Activated naive CD4-positive, alpha-beta T cell treated with anti-CD3 and anti-CD28 coated beads for 36 hours (primary cell): ENCODE results near the gene ST3GAL3. TPM values are rescaled to one million over a fixed set of nuclear protein-coding genes. Genes with fewer than 3 reads are reported as not detected.

Experiments used
- CTCF ChIA-PET: fragments of 350-600 bp; sonication (Branson Sonifier 250); formaldehyde crosslinking; loops from one replicate; lab custom pipeline; 2021; ENCODE audit warnings: antibody characterized with exemption; lab: Charles Lee
- DNase-seq: peaks from one replicate; pipeline ENCODE4 v3.0.0-alpha.2; 2020
- H3K27ac Mint-ChIP-seq: one replicate; pipeline ENCODE4 v1.8.0; 2021; ENCODE audit warnings: mild to moderate bottlenecking, mixed read lengths
- H3K27me3 Mint-ChIP-seq: one replicate; pipeline ENCODE4 v1.8.0; 2021; ENCODE audit warnings: low read depth, mixed read lengths
- H3K36me3 Mint-ChIP-seq: one replicate; pipeline ENCODE4 v1.8.0; 2021; ENCODE audit warnings: low read depth, mixed read lengths
- H3K4me1 Mint-ChIP-seq: one replicate; pipeline ENCODE4 v1.8.0; 2021; ENCODE audit warnings: low read depth, mixed read lengths
- H3K4me3 Mint-ChIP-seq: one replicate; pipeline ENCODE4 v1.8.0; 2021; ENCODE audit warnings: mild to moderate bottlenecking, moderate library complexity, mixed read lengths
- H3K9me3 Mint-ChIP-seq: one replicate; pipeline ENCODE4 v1.8.0; 2021; ENCODE audit warnings: mixed read lengths
- intact Hi-C: fragments of 100-400 bp; cut with micrococcal nuclease; formaldehyde crosslinking; loops from one replicate; pipeline ENCODE4 v1.15.1; 2023
- total RNA-seq, 2 experiments: library from RNA; stranded (reverse); gene quantifications; one replicate each; pipeline ENCODE4 v1.2.3, GENCODE V29; 2021

Gene ST3GAL3
- total RNA-seq, 2 experiments from 2014 or later = 14.2 to 17.8 TPM

- no peak for DNase-seq
Measured at GRCh38 chr1:43779805-43780403, 72.6 kb downstream of the ST3GAL3 start.

GRCh38 chr1:43781574-43781973, 74.2 kb downstream of the ST3GAL3 start:
- CTCF ChIA-PET = interaction anchor here (0.8 kb wide), 1 partner anchor 153 kb away, joined by 3 read pairs; no protein-coding TSS in a partner anchor
- no peak overlapping the region for H3K4me3 Mint-ChIP-seq
- no peak overlapping the region for H3K27ac Mint-ChIP-seq
- H3K4me1 Mint-ChIP-seq = peaks cover 16% of the 10 kb centered on the region
- no peaks in the 10 kb centered on the region for H3K27me3 Mint-ChIP-seq
- peaks cover 28% of the 10 kb centered on the region for H3K9me3 Mint-ChIP-seq
- H3K36me3 Mint-ChIP-seq = peaks cover 33% of the 10 kb centered on the region
- intact Hi-C loops = no loop called here
- DNase-seq = no peak

More at GRCh38 chr1:43779805-43780403, 72.6 kb downstream of the ST3GAL3 start:
- H3K4me1 Mint-ChIP-seq = peaks cover 16% of the 10 kb centered on the region
- intact Hi-C loops = no loop called here
- no peak overlapping the region for H3K4me3 Mint-ChIP-seq
- no peak overlapping the region for H3K27ac Mint-ChIP-seq
- H3K9me3 Mint-ChIP-seq = peaks cover 28% of the 10 kb centered on the region
- peaks cover 36% of the 10 kb centered on the region for H3K36me3 Mint-ChIP-seq
- no peaks in the 10 kb centered on the region for H3K27me3 Mint-ChIP-seq
- CTCF ChIA-PET = no interaction called here

- H3K27ac Mint-ChIP-seq = no peak overlapping the region
- CTCF ChIA-PET = interaction anchor here (0.6 to 2.5 kb wide), 5 partner anchors 14 to 265 kb away, joined by 3 to 7 read pairs (median 5); no protein-coding TSS in a partner anchor
- intact Hi-C loops = no loop called here
Measured at GRCh38 chr1:43783096-43783670, 75.8 kb downstream of the ST3GAL3 start.

GRCh38 chr1:43783671-43784205, 76.4 kb downstream of the ST3GAL3 start:
- no peak overlapping the region for H3K27ac Mint-ChIP-seq
- intact Hi-C loops = no loop called here
- H3K4me1 Mint-ChIP-seq = peaks cover 16% of the 10 kb centered on the region
- CTCF ChIA-PET = interaction anchor here (0.6 to 2.5 kb wide), 5 partner anchors 14 to 264 kb away, joined by 3 to 7 read pairs (median 5); no protein-coding TSS in a partner anchor
- H3K4me3 Mint-ChIP-seq = no peak overlapping the region
- peaks cover 18% of the 10 kb centered on the region for H3K9me3 Mint-ChIP-seq
- H3K27me3 Mint-ChIP-seq = no peaks in the 10 kb centered on the region
- no peak for DNase-seq
- H3K36me3 Mint-ChIP-seq = peaks cover 22% of the 10 kb centered on the region

More at GRCh38 chr1:43783096-43783670, 75.8 kb downstream of the ST3GAL3 start:
- H3K4me1 Mint-ChIP-seq = peaks cover 16% of the 10 kb centered on the region
- no peak overlapping the region for H3K4me3 Mint-ChIP-seq
- H3K27me3 Mint-ChIP-seq = no peaks in the 10 kb centered on the region
- no peak for DNase-seq
- H3K9me3 Mint-ChIP-seq = peaks cover 19% of the 10 kb centered on the region
- H3K36me3 Mint-ChIP-seq = peaks cover 23% of the 10 kb centered on the region

- Mint-ChIP-seq H3K4me1 (peaks cover 18% of the 10 kb centered on the region), H3K9me3 (no peaks in the 10 kb centered on the region), H3K27me3 (no peaks in the 10 kb centered on the region), H3K27ac (no peak overlapping the region), H3K36me3 (peaks cover 3% of the 10 kb centered on the region), H3K4me3 (no peak overlapping the region)
- CTCF ChIA-PET = no interaction called here
- intact Hi-C loops = no loop called here
- DNase-seq = no peak
Measured at GRCh38 chr1:43786201-43786958, 79.0 kb downstream of the ST3GAL3 start.

GRCh38 chr1:43786960-43787359, 79.6 kb downstream of the ST3GAL3 start:
- Mint-ChIP-seq H3K9me3 (no peaks in the 10 kb centered on the region), H3K27me3 (no peaks in the 10 kb centered on the region), H3K4me1 (peaks cover 18% of the 10 kb centered on the region), H3K36me3 (peaks cover under 1% of the 10 kb centered on the region), H3K4me3 (no peak overlapping the region), H3K27ac (no peak overlapping the region)
- CTCF ChIA-PET = interaction anchor here (1.4 kb wide), 1 partner anchor 148 kb away, joined by 4 read pairs; no protein-coding TSS in a partner anchor
- no peak for DNase-seq
- intact Hi-C loops = no loop called here

- no peaks in the 10 kb centered on the region for H3K27me3 Mint-ChIP-seq
- CTCF ChIA-PET = no interaction called here
- peak; percentile 41 for DNase-seq
- peaks cover 1% of the 10 kb centered on the region for H3K36me3 Mint-ChIP-seq
- H3K4me1 Mint-ChIP-seq = peaks cover 8% of the 10 kb centered on the region
- no peak overlapping the region for H3K4me3 Mint-ChIP-seq
- no peak overlapping the region for H3K27ac Mint-ChIP-seq
- no peaks in the 10 kb centered on the region for H3K9me3 Mint-ChIP-seq
- intact Hi-C loops = no loop called here
Measured at GRCh38 chr1:43789604-43790550, 82.5 kb downstream of the ST3GAL3 start.

- H3K4me1 Mint-ChIP-seq = peaks cover 8% of the 10 kb centered on the region
- intact Hi-C loops = no loop called here
- peaks cover 3% of the 10 kb centered on the region for H3K36me3 Mint-ChIP-seq
- H3K27me3 Mint-ChIP-seq = no peaks in the 10 kb centered on the region
- no peak for DNase-seq
- no peaks in the 10 kb centered on the region for H3K9me3 Mint-ChIP-seq
- CTCF ChIA-PET = no interaction called here
- no peak overlapping the region for H3K4me3 Mint-ChIP-seq
- H3K27ac Mint-ChIP-seq = no peak overlapping the region
Measured at GRCh38 chr1:43791243-43791642, 83.9 kb downstream of the ST3GAL3 start.

- CTCF ChIA-PET = interaction anchor here (0.6 kb wide), 1 partner anchor 478 kb away, joined by 5 read pairs; no protein-coding TSS in a partner anchor
- H3K36me3 Mint-ChIP-seq = peaks cover 11% of the 10 kb centered on the region
- H3K4me3 Mint-ChIP-seq = no peak overlapping the region
- H3K27ac Mint-ChIP-seq = no peak overlapping the region
- H3K27me3 Mint-ChIP-seq = no peaks in the 10 kb centered on the region
- H3K9me3 Mint-ChIP-seq = no peaks in the 10 kb centered on the region
- DNase-seq = no peak
- intact Hi-C loops = no loop called here
- no peaks in the 10 kb centered on the region for H3K4me1 Mint-ChIP-seq
Measured at GRCh38 chr1:43796111-43796581, 88.8 kb downstream of the ST3GAL3 start.

GRCh38 chr1:43797891-43798290, 90.6 kb downstream of the ST3GAL3 start:
- no peak overlapping the region for H3K27ac Mint-ChIP-seq
- no peak for DNase-seq
- no peak overlapping the region for H3K4me3 Mint-ChIP-seq
- CTCF ChIA-PET = interaction anchor here (1.5 kb wide), 1 partner anchor 35 kb away, joined by 4 read pairs; no protein-coding TSS in a partner anchor
- H3K36me3 Mint-ChIP-seq = peaks cover 10% of the 10 kb centered on the region
- no peaks in the 10 kb centered on the region for H3K27me3 Mint-ChIP-seq
- H3K9me3 Mint-ChIP-seq = no peaks in the 10 kb centered on the region
- H3K4me1 Mint-ChIP-seq = no peaks in the 10 kb centered on the region
- intact Hi-C loops = no loop called here
